A549 (cell line): Measurements from ENCODE around the gene AFF3. TPM values are rescaled to one million over a fixed set of nuclear protein-coding genes. Genes with fewer than 3 reads are reported as not detected.

Experiments
- ATAC-seq, 2 experiments: fragments of 200-7000 bp in 1 of 2; fragments of >200 bp in 1 of 2; cut with Nextera tagmentation in 1 of 2; cut with Tn5 transposase in 1 of 2; 3 replicates each; pipeline versions ENCODE4 v1.8.0 to v1.9.1; 2018 to 2020; ENCODE audit warnings: mild to moderate bottlenecking in 1 of 2, moderate library complexity in 1 of 2
- CTCF ChIA-PET: fragments of 300-600 bp; sonication (Branson Sonifier 250); formaldehyde crosslinking; extraction: SDS; loops from one replicate; lab custom pipeline; 2021; ENCODE audit warnings: antibody characterized with exemption, inconsistent platforms; lab: Yijun Ruan, JAX
- POLR2A ChIA-PET: fragments of 350-600 bp; formaldehyde crosslinking; extraction: SDS; loops from one replicate; lab custom pipeline; 2021; ENCODE audit warnings: antibody characterized with exemption, inconsistent platforms; lab: Yijun Ruan, JAX
- DNase-seq, 2 experiments: peaks; one replicate each; pipeline versions ENCODE4 v3.0.0 to v3.0.0-alpha.2; 2011 to 2016; ENCODE audit warnings: low read depth in 1 of 2, low spot score in 1 of 2
- FAIRE-seq: peaks from 2 replicates; lab custom pipeline; 2011; peaks lifted over from hg19 to GRCh38; lab: Jason Lieb, UNC
- H3K27ac ChIP-seq, 2 experiments: fragments of >200 bp; sonication (Bioruptor Twin); formaldehyde crosslinking; 3 replicates each; pipeline ENCODE4 v1.5.1; 2016 to 2017
- H3K4me1 ChIP-seq: fragments of >200 bp; sonication (Bioruptor Twin); formaldehyde crosslinking; 3 replicates; pipeline ENCODE4 v1.6.1; 2016
- H3K4me2 ChIP-seq: fragments of >200 bp; sonication (Bioruptor Twin); formaldehyde crosslinking; 3 replicates; pipeline ENCODE4 v1.6.1; 2016
- H3K4me3 ChIP-seq: fragments of >200 bp; sonication (Bioruptor Twin); formaldehyde crosslinking; 3 replicates; pipeline ENCODE4 v1.5.1; 2016
- H3K9me3 ChIP-seq: fragments of >200 bp; sonication (Bioruptor Twin); formaldehyde crosslinking; 3 replicates; pipeline ENCODE4 v1.6.1; 2016
- ATOH8 ChIP-seq: fragments of 250-450 bp; sonication (Bioruptor Pico); IDR thresholded peaks from 2 replicates; pipeline ENCODE4 v1.5.0; 2020; ENCODE audit warnings: low read depth, mild to moderate bottlenecking, moderate library complexity
- CHD2 ChIP-seq: fragments of 150-350 bp; IDR thresholded peaks from 2 replicates; pipeline ENCODE4 v1.6.1; 2014; ENCODE audit warnings: low read length; ENCODE audit not compliant: partially characterized antibody
- EHF ChIP-seq: fragments of 250-450 bp; sonication (Bioruptor Pico); IDR thresholded peaks from 2 replicates; pipeline ENCODE4 v1.5.0; 2020; ENCODE audit warnings: mild to moderate bottlenecking
- EHMT2 ChIP-seq: fragments of 200-600 bp; sonication (generic); IDR thresholded peaks from 2 replicates; pipeline ENCODE4 v1.6.1; 2016; ENCODE audit warnings: antibody characterized with exemption, low read depth, mild to moderate bottlenecking, moderate library complexity
- FOSB ChIP-seq: fragments of 250-450 bp; sonication (Bioruptor Pico); IDR thresholded peaks from 2 replicates; pipeline ENCODE4 v1.5.0; 2020; ENCODE audit warnings: mild to moderate bottlenecking, moderate library complexity
- FOSL2 ChIP-seq, 2 experiments: fragments of 450-650 bp in 1 of 2; fragments of >200 bp in 1 of 2; sonication (Bioruptor Twin) in 1 of 2; formaldehyde crosslinking; IDR thresholded peaks; 2 replicates each; pipeline versions ENCODE4 v1.5.0 to v1.6.1; 2016 to 2020; ENCODE audit warnings: mild to moderate bottlenecking in 1 of 2, moderate library complexity in 1 of 2
- GATA3 ChIP-seq: IDR thresholded peaks from 2 replicates; pipeline ENCODE4 v1.6.1; 2012; ENCODE audit warnings: borderline replicate concordance
- HDAC2 ChIP-seq: fragments of 200-600 bp; sonication (generic); IDR thresholded peaks from 2 replicates; pipeline ENCODE4 v1.6.1; 2016
- HEYL ChIP-seq: fragments of 250-450 bp; sonication (Bioruptor Pico); IDR thresholded peaks from 2 replicates; pipeline ENCODE4 v1.8.0; 2021; ENCODE audit warnings: mild to moderate bottlenecking, moderate library complexity
- HOXB13 ChIP-seq: fragments of 250-450 bp; sonication (Bioruptor Pico); IDR thresholded peaks from 2 replicates; pipeline ENCODE4 v1.5.0; 2020; ENCODE audit warnings: low read depth, mild to moderate bottlenecking, moderate library complexity
- HOXB5 ChIP-seq: fragments of 250-450 bp; sonication (Bioruptor Pico); IDR thresholded peaks from 2 replicates; pipeline ENCODE4 v1.5.0; 2020; ENCODE audit warnings: mild to moderate bottlenecking, moderate library complexity
- MAFK ChIP-seq: fragments of 450-650 bp; IDR thresholded peaks from 2 replicates; pipeline ENCODE4 v1.6.1; 2014; ENCODE audit not compliant: partially characterized antibody
- NFE2L2 ChIP-seq: fragments of 150-350 bp; conservative IDR thresholded peaks from 2 replicates; pipeline ENCODE4 v1.6.1; 2014; ENCODE audit warnings: low read length
- NPAS2 ChIP-seq: fragments of 250-450 bp; sonication (Bioruptor Pico); IDR thresholded peaks from 2 replicates; pipeline ENCODE4 v1.8.0; 2022; ENCODE audit warnings: mild to moderate bottlenecking, moderate library complexity, borderline replicate concordance
- POLR2A ChIP-seq: IDR thresholded peaks from 2 replicates; pipeline ENCODE4 v1.6.1; 2012; ENCODE audit warnings: mild to moderate bottlenecking, low read length
- POLR2AphosphoS2 ChIP-seq: conservative IDR thresholded peaks from 2 replicates; pipeline ENCODE4 v1.6.1; 2012; ENCODE audit warnings: low read length, improper control_type of control experiment, inconsistent platforms
- RFX5 ChIP-seq: fragments of 450-650 bp; IDR thresholded peaks from 2 replicates; pipeline ENCODE4 v1.7.1; 2014; ENCODE audit warnings: antibody characterized with exemption, mild to moderate bottlenecking, moderate library complexity
- SMC3 ChIP-seq: fragments of >200 bp; sonication (Bioruptor Twin); formaldehyde crosslinking; IDR thresholded peaks from 3 replicates; pipeline ENCODE4 v1.6.1; 2018; ENCODE audit warnings: inconsistent platforms
- TFCP2L1 ChIP-seq: fragments of 250-450 bp; sonication (Bioruptor Pico); IDR thresholded peaks from 2 replicates; pipeline ENCODE4 v1.5.0; 2021; ENCODE audit warnings: mild to moderate bottlenecking
- TP53 ChIP-seq: fragments of 250-450 bp; sonication (Bioruptor Pico); IDR thresholded peaks from 2 replicates; pipeline ENCODE4 v1.5.0; 2021; ENCODE audit warnings: mild to moderate bottlenecking, moderate library complexity
- USF2 ChIP-seq: fragments of 450-650 bp; IDR thresholded peaks from 2 replicates; pipeline ENCODE4 v1.6.1; 2014; ENCODE audit warnings: antibody characterized with exemption
- ZC3H11A ChIP-seq: fragments of 450-650 bp; IDR thresholded peaks from 2 replicates; pipeline ENCODE4 v1.6.1; 2014; ENCODE audit warnings: antibody characterized with exemption, mild to moderate bottlenecking
- ZFP36 ChIP-seq: fragments of 450-650 bp; IDR thresholded peaks from 2 replicates; pipeline ENCODE4 v1.6.1; 2014; ENCODE audit warnings: borderline replicate concordance; ENCODE audit not compliant: partially characterized antibody
- WGBS: methylation state at CpG from one replicate; pipeline ENCODE4 v1.1.6; 2017; ENCODE audit errors: missing lambda C conversion rate; 5-methylcytosine and 5-hydroxymethylcytosine counted together
- polyA plus RNA-seq, 4 experiments: library from polyadenylated mRNA; depleted of rRNA in 3 of 4; stranded (reverse); fragments of >200 nt; fragmentation: RNase III in 1 of 4; extraction: RNeasy Plus Mini Kit Qiagen cat#74134 plus additional on column Dnase treatment in 1 of 4; gene quantifications; 2 replicates in 3 of 4; 3 replicates in 1 of 4; pipeline ENCODE4 v1.2.3, GENCODE V29; 2011 to 2017

Gene AFF3
- polyA plus RNA-seq, 2 of the 4 experiments (the other 2 are of a cell fraction), result not detected

- H3K4me3 ChIP-seq, result no peak overlapping the region
- CTCF ChIA-PET, result no interaction called here
- POLR2A ChIA-PET, result no interaction called here
- DNase-seq, result no peak
- TF ChIP-seq HOXB13 (CRISPR knock-in tag) (no peak), USF2 (no peak), ATOH8 (CRISPR knock-in tag) (no peak)
- WGBS, result 14% methylated on average over 2 of the region's 3 CpGs
- no peaks in the 10 kb centered on the region for H3K9me3 ChIP-seq
- no peaks in the 10 kb centered on the region for H3K4me1 ChIP-seq
- H3K4me2 ChIP-seq, result no peak overlapping the region
- FAIRE-seq, result no peak
- ATAC-seq, result no peak
- H3K27ac ChIP-seq, result no peak overlapping the region
Observed at GRCh38 chr2:100075532-100075931, 66.9 kb downstream of the AFF3 start.

DNA sequence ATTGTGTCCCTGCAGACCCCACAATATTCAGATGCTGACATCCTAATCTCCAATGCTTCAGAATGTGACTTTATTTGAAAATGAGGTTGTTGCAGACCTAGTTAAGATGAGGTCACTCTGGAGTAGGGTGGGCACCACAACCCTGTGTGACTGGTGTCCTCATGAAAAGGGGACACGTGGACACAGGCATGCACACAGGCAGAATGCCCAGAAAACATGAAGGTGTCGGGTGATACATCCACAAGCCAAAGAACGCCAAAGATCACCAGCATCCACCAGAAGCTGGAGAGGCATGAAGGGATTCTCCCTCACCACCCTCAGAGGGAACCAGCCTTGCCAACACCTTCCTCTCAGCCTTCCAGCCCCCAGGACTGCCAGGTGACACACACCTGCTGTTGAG is 69.3 kb downstream of the AFF3 start:
- ChIA-PET POLR2A (no interaction called here), CTCF (no interaction called here)
- WGBS, result 0% methylated on average over 3 of the region's 3 CpGs
- Histone ChIP-seq H3K9me3 (no peaks in the 10 kb centered on the region), H3K4me2 (no peak overlapping the region), H3K4me1 (no peaks in the 10 kb centered on the region), H3K4me3 (no peak overlapping the region), H3K27ac (no peak overlapping the region)
- no peak for FAIRE-seq
- no peak for ATAC-seq
- no peak for DNase-seq
- no peak for TF ChIP-seq SMC3
- TF ChIP-seq FOSB (CRISPR knock-in tag), result no peak
- TF ChIP-seq HEYL, result no peak
- TF ChIP-seq ZC3H11A, result no peak
- TF ChIP-seq TFCP2L1, result no peak
- TF ChIP-seq EHF (CRISPR knock-in tag), result no peak
- TF ChIP-seq GATA3, result no peak
- no peak for TF ChIP-seq HOXB5
- TF ChIP-seq NFE2L2, result no peak
- TF ChIP-seq FOSL2 (IDR thresholded peaks at IDR 0.05), result no peak
- TF ChIP-seq FOSL2 (CRISPR knock-in tag; IDR thresholded peaks at IDR 0.05), result no peak
- no peak for TF ChIP-seq CHD2
- no peak for TF ChIP-seq ZFP36
- no peak for TF ChIP-seq HDAC2
- no peak for TF ChIP-seq POLR2AphosphoS2
- no peak for TF ChIP-seq EHMT2

DNA sequence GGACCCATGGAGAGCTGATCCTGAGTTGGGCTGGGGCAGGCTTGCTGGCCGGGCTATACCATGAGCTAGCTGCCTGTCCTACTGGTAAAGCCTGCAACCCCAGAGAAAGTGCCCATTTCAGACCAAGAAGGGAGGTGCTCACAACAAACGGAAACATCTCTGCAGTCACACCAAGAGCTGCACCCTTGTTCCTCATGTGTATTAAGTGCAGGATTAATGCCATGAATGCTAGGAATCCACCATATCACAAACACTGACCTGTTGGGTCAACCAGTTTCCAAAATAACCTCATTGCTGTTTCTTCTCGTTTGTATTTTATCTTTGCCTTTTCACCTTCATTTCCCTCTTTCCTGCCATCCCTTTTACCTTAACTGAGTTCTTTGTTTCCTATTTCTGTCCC is 69.9 kb downstream of the AFF3 start:
- no peak for TF ChIP-seq TFCP2L1
- Histone ChIP-seq H3K4me1 (no peaks in the 10 kb centered on the region), H3K27ac (no peak overlapping the region), H3K9me3 (no peaks in the 10 kb centered on the region), H3K4me2 (no peak overlapping the region), H3K4me3 (no peak overlapping the region)
- no peak for DNase-seq
- ChIA-PET POLR2A (no interaction called here), CTCF (interaction anchor here (0.6 kb wide), 1 partner anchor 232 kb away, joined by 3 read pairs; no protein-coding TSS in a partner anchor)
- no peak for ATAC-seq
- no peak for FAIRE-seq
- 8% methylated on average over 2 of the region's 3 CpGs for WGBS

- H3K4me3 ChIP-seq, result no peak overlapping the region
- H3K4me2 ChIP-seq, result no peak overlapping the region
- TF ChIP-seq NPAS2 (CRISPR knock-in tag) (no peak), EHF (CRISPR knock-in tag) (no peak), NFE2L2 (no peak), RFX5 (no peak), CHD2 (no peak), TP53 (no peak), POLR2A (no peak), MAFK (no peak), ZFP36 (no peak), HEYL (no peak)
- TF ChIP-seq, all 56 proteins: peak for 0
- ChIA-PET CTCF (no interaction called here), POLR2A (no interaction called here)
- no peak for DNase-seq
- no peak for FAIRE-seq
- WGBS, result 3% methylated on average over 13 of the region's 13 CpGs
- H3K27ac ChIP-seq, result no peak overlapping the region
- ATAC-seq, result no peak
- no peaks in the 10 kb centered on the region for H3K4me1 ChIP-seq
- no peaks in the 10 kb centered on the region for H3K9me3 ChIP-seq
Observed at GRCh38 chr2:100071335-100072043, 70.9 kb downstream of the AFF3 start.
